Stimulated activated memory B cell treated with anti-CD40 and anti-IgM and Interleukin-4, amounts not matched to agents 10 μg/mL and 1 μg/mL and 100 μg/mL, for 72 hours (primary cell): ENCODE data around the gene PLEKHJ1.

Experiments used
- ATAC-seq: fragments of 150-1000 bp; cut with Tn5 transposase; 2 replicates; pipeline ENCODE4 v1.10.0; 2021
- H3K27ac Mint-ChIP-seq: one replicate; pipeline ENCODE4 v1.8.0; 2022; ENCODE audit warnings: mild to moderate bottlenecking, mixed read lengths
- H3K27me3 Mint-ChIP-seq: one replicate; pipeline ENCODE4 v1.8.0; 2022; ENCODE audit warnings: mixed read lengths
- H3K36me3 Mint-ChIP-seq: one replicate; pipeline ENCODE4 v1.8.0; 2022; ENCODE audit warnings: mixed read lengths
- H3K4me1 Mint-ChIP-seq: one replicate; pipeline ENCODE4 v1.8.0; 2022; ENCODE audit warnings: mixed read lengths
- H3K4me3 Mint-ChIP-seq: one replicate; pipeline ENCODE4 v1.8.0; 2022; ENCODE audit warnings: mild to moderate bottlenecking, moderate library complexity, mixed read lengths
- H3K9me3 Mint-ChIP-seq: one replicate; pipeline ENCODE4 v1.8.0; 2022; ENCODE audit warnings: mixed read lengths

The PLEKHJ1 gene

DNA sequence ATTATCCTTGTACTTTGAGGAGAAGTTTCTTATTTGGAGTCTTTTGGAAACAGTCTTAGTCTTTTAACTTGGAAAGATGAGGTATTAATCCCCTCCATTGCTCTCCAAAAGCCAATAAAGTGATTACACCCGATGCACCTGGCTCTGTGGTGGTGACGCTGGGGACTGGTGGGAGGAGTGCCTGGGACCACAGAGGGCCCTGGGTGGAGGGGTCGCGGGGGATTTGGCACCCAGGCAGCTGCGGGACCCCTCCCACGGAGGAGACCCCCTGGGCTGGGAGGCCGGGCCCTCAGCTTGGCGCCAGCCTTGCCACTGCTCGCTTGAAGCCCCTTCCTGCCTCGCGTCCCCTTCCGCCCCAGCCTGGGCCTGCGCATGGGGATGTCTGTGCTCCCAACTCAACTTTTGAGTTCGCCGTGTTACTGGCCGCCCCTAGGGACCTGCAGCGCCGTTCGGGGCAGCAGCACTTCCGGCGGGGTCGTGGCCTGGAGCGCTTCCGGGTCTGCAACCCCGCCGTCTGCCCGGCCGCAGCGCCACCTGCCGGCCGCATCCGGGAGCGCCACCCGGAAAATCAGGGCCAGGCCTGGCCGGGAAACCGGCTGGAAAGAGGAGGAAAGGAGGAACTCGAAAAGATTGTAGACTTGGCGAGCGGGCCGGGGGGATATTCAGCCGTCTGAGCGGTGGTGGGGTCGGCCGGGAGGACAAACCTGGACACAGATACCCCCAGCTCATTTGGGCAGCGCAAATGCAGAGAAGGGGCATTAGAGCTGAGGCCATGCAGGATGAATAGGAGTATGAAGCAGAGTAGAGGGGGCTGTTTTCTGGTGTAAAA is 37.4 kb upstream of the PLEKHJ1 start:
- H3K27ac Mint-ChIP-seq, result peak overlapping the region; percentile 97
- peaks cover 61% of the 10 kb centered on the region for H3K36me3 Mint-ChIP-seq
- no peaks in the 10 kb centered on the region for H3K27me3 Mint-ChIP-seq
- peak; percentile 59 for ATAC-seq
- no peaks in the 10 kb centered on the region for H3K9me3 Mint-ChIP-seq
- peaks cover 45% of the 10 kb centered on the region for H3K4me1 Mint-ChIP-seq
- H3K4me3 Mint-ChIP-seq, result peak overlapping the region; percentile 94

GRCh38 chr19:2271234-2272103 is 35.3 kb upstream of the PLEKHJ1 start:
- ATAC-seq, result no peak
- H3K4me1 Mint-ChIP-seq, result peaks cover 56% of the 10 kb centered on the region
- peaks cover 54% of the 10 kb centered on the region for H3K36me3 Mint-ChIP-seq
- no peaks in the 10 kb centered on the region for H3K27me3 Mint-ChIP-seq
- H3K4me3 Mint-ChIP-seq, result peak overlapping the region; percentile 94
- no peaks in the 10 kb centered on the region for H3K9me3 Mint-ChIP-seq
- peak overlapping the region; percentile 97 for H3K27ac Mint-ChIP-seq

GRCh38 chr19:2270423-2271233 is 34.5 kb upstream of the PLEKHJ1 start:
- Mint-ChIP-seq H3K36me3 (peaks cover 54% of the 10 kb centered on the region), H3K4me3 (peak overlapping the region; percentile 94), H3K27me3 (no peaks in the 10 kb centered on the region), H3K27ac (peak overlapping the region; percentile 97), H3K9me3 (no peaks in the 10 kb centered on the region), H3K4me1 (peaks cover 64% of the 10 kb centered on the region)
- peak; percentile 63 for ATAC-seq

DNA sequence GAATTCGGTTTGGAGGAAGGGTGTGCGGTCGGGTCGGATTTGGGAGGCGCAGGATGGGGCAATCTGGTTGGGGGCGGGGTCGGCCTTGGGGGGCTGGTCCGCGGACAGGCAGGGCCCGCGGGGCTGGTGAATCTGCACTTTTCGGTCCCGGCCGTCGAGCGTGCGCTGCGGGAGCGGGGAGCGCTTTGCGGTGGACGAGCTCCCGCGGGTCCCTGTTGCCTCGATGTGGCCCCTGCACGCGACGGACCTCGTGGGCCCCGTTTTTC is 34.0 kb upstream of the PLEKHJ1 start:
- H3K27me3 Mint-ChIP-seq, result no peaks in the 10 kb centered on the region
- H3K9me3 Mint-ChIP-seq, result no peaks in the 10 kb centered on the region
- ATAC-seq, result no peak
- H3K4me3 Mint-ChIP-seq, result peak overlapping the region; percentile 94
- peak overlapping the region; percentile 97 for H3K27ac Mint-ChIP-seq
- peaks cover 51% of the 10 kb centered on the region for H3K36me3 Mint-ChIP-seq
- peaks cover 61% of the 10 kb centered on the region for H3K4me1 Mint-ChIP-seq

DNA sequence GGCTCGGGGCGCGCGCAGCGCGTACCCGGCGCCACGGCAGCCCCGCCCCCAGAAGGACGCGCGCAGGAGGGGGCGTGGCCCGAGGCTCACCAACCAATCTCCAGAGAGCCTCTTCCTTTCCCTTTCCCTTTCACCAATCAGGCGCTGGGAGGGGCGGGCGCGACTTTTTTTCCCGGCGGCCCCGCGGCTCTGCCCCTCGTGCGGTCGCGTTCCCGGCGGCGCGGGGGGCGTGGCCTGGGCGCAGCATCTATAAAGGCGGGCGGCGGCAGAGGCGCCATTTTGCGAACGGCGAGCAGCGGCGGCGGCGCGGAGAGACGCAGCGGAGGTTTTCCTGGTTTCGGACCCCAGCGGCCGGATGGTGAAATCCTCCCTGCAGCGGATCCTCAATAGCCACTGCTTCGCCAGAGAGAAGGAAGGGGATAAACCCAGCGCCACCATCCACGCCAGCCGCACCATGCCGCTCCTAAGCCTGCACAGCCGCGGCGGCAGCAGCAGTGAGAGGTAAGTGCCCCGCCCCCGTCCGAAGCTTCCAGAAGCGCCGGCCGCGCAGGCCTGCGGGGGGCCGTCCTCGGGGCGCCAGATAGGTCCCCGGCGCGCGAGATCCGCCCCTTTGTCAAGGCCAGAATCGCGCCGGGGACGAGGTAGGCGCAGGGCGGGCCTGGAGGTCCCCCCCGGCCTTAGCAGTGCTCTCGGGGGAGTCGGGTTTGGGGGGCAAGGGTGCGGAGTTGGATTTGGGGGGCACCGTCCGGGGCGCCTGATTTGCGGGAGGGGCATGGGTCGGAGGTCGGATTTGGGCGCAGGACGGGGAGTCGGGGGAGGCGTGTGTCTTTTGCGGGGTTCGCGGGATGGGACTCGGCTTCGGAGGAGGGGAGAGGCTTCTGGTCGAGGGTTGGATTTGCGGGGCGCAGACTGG is 33.4 kb upstream of the PLEKHJ1 start:
- Mint-ChIP-seq H3K9me3 (no peaks in the 10 kb centered on the region), H3K4me1 (peaks cover 55% of the 10 kb centered on the region), H3K36me3 (peaks cover 48% of the 10 kb centered on the region), H3K27me3 (no peaks in the 10 kb centered on the region), H3K27ac (peak overlapping the region; percentile 97), H3K4me3 (peak overlapping the region; percentile 94)
- ATAC-seq, result peak; percentile 78

DNA sequence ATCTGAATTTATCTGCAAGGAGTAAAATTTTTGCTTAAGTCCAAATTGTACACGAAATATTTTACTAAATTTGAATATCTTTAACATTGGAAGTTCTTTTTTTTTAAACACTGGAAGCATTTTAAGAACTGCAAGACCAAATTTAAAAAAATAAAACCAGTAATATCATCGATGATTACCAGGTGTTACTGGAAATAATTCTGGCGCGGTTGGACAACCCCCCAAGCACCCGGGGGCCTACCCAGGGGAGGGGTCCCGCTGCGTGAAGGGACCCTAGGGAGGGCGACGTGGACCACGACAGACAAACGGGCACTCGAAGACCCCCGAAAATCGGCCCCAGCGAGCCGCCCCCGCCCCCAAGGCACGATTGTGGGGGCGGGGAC is 32.7 kb upstream of the PLEKHJ1 start:
- peaks cover 48% of the 10 kb centered on the region for H3K4me1 Mint-ChIP-seq
- H3K9me3 Mint-ChIP-seq, result no peaks in the 10 kb centered on the region
- H3K36me3 Mint-ChIP-seq, result peaks cover 41% of the 10 kb centered on the region
- no peak for ATAC-seq
- H3K27me3 Mint-ChIP-seq, result no peaks in the 10 kb centered on the region
- peak overlapping the region; percentile 97 for H3K27ac Mint-ChIP-seq
- peak overlapping the region; percentile 94 for H3K4me3 Mint-ChIP-seq

DNA sequence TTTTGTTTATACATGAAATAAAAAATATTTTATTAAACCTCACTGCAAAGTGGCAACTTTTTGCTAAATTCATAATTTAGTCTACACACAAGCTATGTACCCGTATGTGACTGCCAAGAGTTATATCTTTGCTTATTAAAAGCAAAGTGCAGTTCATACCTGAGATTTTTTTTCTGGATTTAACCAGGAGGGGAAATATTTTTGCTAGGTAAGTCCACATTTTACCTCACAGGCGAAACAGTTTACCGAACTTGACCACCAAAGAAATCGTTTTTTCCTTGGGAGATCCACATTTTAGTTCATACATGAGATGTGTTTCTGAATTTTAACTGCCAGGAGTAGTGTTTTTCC is 32.3 kb upstream of the PLEKHJ1 start:
- H3K9me3 Mint-ChIP-seq, result no peaks in the 10 kb centered on the region
- peaks cover 44% of the 10 kb centered on the region for H3K4me1 Mint-ChIP-seq
- no peaks in the 10 kb centered on the region for H3K27me3 Mint-ChIP-seq
- H3K4me3 Mint-ChIP-seq, result peak overlapping the region; percentile 94
- peaks cover 37% of the 10 kb centered on the region for H3K36me3 Mint-ChIP-seq
- H3K27ac Mint-ChIP-seq, result peak overlapping the region; percentile 97
- no peak for ATAC-seq

DNA sequence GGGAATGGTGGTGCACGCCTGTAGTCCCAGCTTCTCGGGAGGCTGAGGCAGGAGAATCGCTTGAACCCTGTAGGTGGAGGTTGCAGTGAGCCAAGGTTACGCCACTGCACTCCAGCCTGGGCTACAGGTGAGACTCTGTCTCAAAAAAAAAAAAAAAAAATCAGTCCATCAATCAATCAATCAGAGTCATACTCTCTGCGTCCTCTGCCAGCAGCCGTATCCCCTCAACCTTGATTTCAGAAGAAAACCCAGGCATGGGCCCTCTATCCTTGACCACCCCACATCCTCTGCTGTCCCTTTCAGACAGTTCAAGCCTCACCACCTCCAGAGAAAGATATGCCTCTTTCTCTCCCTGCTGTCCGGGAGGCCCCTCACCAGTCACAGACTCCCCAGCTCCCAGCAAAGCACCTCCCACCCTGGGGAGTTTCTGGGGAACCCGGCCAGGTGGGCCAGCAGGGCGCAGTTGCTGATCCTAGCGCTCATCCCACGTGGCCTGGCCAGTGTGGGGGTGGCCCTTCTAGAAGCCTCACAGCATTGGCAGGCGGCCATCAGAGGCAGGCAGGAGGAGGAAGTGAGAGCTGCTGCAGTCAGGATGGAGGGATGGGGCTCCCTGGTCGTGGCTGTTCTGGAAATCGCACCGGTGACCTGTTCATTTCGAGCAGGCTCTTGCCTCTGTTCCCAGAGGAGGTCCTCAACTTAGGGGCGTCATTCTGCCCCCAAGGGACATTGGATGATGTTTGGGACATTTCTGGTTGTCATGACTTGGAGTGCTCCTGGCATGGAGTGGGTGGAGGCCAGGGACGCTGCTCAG is 30.3 kb upstream of the PLEKHJ1 start:
- no peaks in the 10 kb centered on the region for H3K27me3 Mint-ChIP-seq
- peak overlapping the region; percentile 84 for H3K27ac Mint-ChIP-seq
- H3K36me3 Mint-ChIP-seq, result peaks cover 21% of the 10 kb centered on the region
- peak; percentile 56 for ATAC-seq
- peak overlapping the region; percentile 49 for H3K4me3 Mint-ChIP-seq
- no peaks in the 10 kb centered on the region for H3K9me3 Mint-ChIP-seq
- H3K4me1 Mint-ChIP-seq, result peaks cover 32% of the 10 kb centered on the region

DNA sequence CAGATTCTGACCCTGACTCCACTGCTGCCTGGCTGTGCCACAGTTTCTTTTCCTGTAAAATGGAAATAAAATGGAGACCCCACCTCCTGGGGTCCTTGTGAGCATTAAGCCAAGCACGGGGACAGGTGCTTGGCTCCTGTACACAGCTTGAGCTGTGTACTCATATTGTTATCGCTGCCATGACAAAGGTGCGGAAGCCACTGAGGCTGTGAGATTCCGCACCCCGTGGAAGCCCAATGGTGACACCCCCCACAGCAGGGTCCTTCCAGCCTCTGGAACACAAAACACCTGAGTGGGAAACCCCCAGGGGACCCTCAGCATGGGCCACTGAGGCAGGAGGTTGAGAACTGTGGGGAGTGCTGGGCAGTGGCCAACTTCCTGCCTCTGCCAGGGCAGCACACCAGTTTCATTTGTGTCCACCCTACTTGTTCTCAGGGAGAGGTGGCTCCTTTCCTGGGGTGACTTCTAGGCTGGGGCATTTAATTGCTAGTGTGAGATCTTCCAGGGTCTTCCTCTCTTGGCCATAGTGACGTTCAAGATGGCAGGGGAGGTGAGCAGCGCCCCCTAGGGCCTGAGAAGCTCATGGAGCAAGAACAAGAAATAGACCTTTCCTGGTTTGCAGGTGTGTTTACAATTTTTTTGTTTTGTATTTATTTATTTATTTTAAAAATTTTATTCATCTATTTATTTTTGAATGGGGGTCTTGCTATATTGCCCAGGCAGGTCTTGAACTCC is 25.5 kb upstream of the PLEKHJ1 start:
- H3K4me1 Mint-ChIP-seq, result peaks cover 51% of the 10 kb centered on the region
- H3K9me3 Mint-ChIP-seq, result peaks cover 3% of the 10 kb centered on the region
- no peaks in the 10 kb centered on the region for H3K27me3 Mint-ChIP-seq
- ATAC-seq, result no peak
- no peak overlapping the region for H3K4me3 Mint-ChIP-seq
- no peaks in the 10 kb centered on the region for H3K36me3 Mint-ChIP-seq
- H3K27ac Mint-ChIP-seq, result peak overlapping the region; percentile 93

GRCh38 chr19:2260341-2260805 is 24.2 kb upstream of the PLEKHJ1 start:
- H3K4me3 Mint-ChIP-seq, result peak overlapping the region; percentile 63

GRCh38 chr19:2259336-2259735 is 23.2 kb upstream of the PLEKHJ1 start:
- no peaks in the 10 kb centered on the region for H3K36me3 Mint-ChIP-seq
- H3K9me3 Mint-ChIP-seq, result peaks cover 3% of the 10 kb centered on the region
- H3K27me3 Mint-ChIP-seq, result no peaks in the 10 kb centered on the region
- no peak for ATAC-seq
- peak overlapping the region; percentile 93 for H3K27ac Mint-ChIP-seq
- H3K4me3 Mint-ChIP-seq, result no peak overlapping the region
- peaks cover 58% of the 10 kb centered on the region for H3K4me1 Mint-ChIP-seq

More at GRCh38 chr19:2260341-2260805, 24.2 kb upstream of the PLEKHJ1 start:
- Mint-ChIP-seq H3K27me3 (no peaks in the 10 kb centered on the region), H3K36me3 (no peaks in the 10 kb centered on the region), H3K27ac (peak overlapping the region; percentile 93), H3K4me1 (peaks cover 54% of the 10 kb centered on the region), H3K9me3 (peaks cover 3% of the 10 kb centered on the region)
- no peak for ATAC-seq

DNA sequence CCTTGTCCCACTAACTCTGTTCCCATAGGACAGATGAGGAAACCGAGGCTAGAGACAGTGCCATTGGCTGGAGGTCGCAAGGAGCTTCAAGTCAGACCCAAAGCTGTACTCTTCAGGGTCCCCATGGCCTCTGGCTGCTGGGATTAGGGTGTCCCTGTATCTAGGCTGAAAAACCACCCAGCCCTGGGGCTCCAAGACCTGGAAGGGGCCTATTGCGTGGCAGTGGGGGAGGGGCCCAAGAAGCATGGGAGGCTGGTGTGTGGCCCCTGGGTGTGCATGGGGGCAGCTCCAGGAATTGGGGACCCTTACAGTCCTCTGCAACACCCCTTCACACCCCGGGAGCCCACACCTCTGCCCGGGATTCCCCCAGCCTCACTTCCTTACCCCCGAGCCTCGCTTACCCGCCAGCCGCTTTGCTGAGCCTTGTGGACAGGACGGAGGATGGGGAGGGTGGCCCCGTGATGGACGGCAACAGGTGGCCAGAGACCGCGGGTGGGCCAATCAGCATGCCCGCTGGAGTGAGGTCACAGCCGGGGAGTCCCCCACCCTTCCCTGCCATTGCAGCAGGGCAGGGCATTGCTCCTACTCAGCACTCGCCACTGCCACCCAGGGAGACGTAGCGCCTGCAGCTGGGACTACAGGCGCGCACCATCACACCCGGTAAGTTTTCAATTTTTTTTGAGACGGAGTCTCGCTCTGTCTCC is 20.0 kb upstream of the PLEKHJ1 start, which contains the start of gene JSRP1:
TSS of gene JSRP1 (minus strand) at position 436 of the 704 bp plus-strand sequence. CDS start 1,103 bp downstream, outside the sequence.
- H3K4me3 Mint-ChIP-seq, result peak within 1 kb of the TSS; percentile 56
- H3K9me3 Mint-ChIP-seq, result peaks cover 3% of the 10 kb centered on the region
- no peaks in the 10 kb centered on the region for H3K36me3 Mint-ChIP-seq
- peaks cover 15% of the 10 kb centered on the region for H3K27me3 Mint-ChIP-seq
- ATAC-seq, result peak; percentile 38
- H3K27ac Mint-ChIP-seq, result peak within 1 kb of the TSS; percentile 93
- H3K4me1 Mint-ChIP-seq, result peaks cover 75% of the 10 kb centered on the region
